Measurements from ENCODE around the gene PGAP6.
"Not testable (repeated sequence)": the region's sequence is repeated elsewhere in the genome, so short reads cannot be mapped to it uniquely, and the experiment has no call there.

The PGAP6 gene

GRCh38 chr16:404971-405486 is 23.3 kb upstream of the PGAP6 start:
- in situ Hi-C loops (cut with MboI; ENCODE audit: low pct_unique_long_range_greater_than_20kb, low sequenced_read_pairs) = no loop called here
- DNase-seq = no peak

GRCh38 chr16:401468-402348 is 19.9 kb upstream of the PGAP6 start, which contains the start of gene DECR2:
Gene DECR2, plus strand, starts transcription at chr16:401885. Its CDS starts 79 bp downstream, at chr16:401964.
- peak; percentile 86 for DNase-seq
- in situ Hi-C loops (cut with MboI; ENCODE audit: low pct_unique_long_range_greater_than_20kb, low sequenced_read_pairs) = no loop called here

GRCh38 chr16:400061-400591 is 18.3 kb upstream of the PGAP6 start:
- in situ Hi-C loops (cut with MboI; ENCODE audit: low pct_unique_long_range_greater_than_20kb, low sequenced_read_pairs) = no loop called here

GRCh38 chr16:399340-400019 is 17.7 kb upstream of the PGAP6 start:
- DNase-seq = no peak
- in situ Hi-C loops (cut with MboI; ENCODE audit: low pct_unique_long_range_greater_than_20kb, low sequenced_read_pairs) = no loop called here

More at GRCh38 chr16:400061-400591, 18.3 kb upstream of the PGAP6 start:
- DNase-seq = no peak

- in situ Hi-C loops (cut with MboI; ENCODE audit: low pct_unique_long_range_greater_than_20kb, low sequenced_read_pairs) = no loop called here
- DNase-seq = no peak
Observed at GRCh38 chr16:398561-399339, 17.0 kb upstream of the PGAP6 start.

- DNase-seq = no peak
- in situ Hi-C loops (cut with MboI; ENCODE audit: low pct_unique_long_range_greater_than_20kb, low sequenced_read_pairs) = no loop called here
Observed at GRCh38 chr16:397736-398332, 16.1 kb upstream of the PGAP6 start.

- DNase-seq = peak; percentile 21
- in situ Hi-C loops (cut with MboI; ENCODE audit: low pct_unique_long_range_greater_than_20kb, low sequenced_read_pairs) = no loop called here
Observed at GRCh38 chr16:397135-397661, 15.4 kb upstream of the PGAP6 start, which contains the start of gene NME4. Gene NME4, plus strand, starts transcription at chr16:397199. Its CDS starts 24 bp downstream, at chr16:397223.

GRCh38 chr16:396605-397004 is 14.8 kb upstream of the PGAP6 start:
- in situ Hi-C loops (cut with MboI; ENCODE audit: low pct_unique_long_range_greater_than_20kb, low sequenced_read_pairs) = no loop called here
- peak; percentile 64 for DNase-seq

- DNase-seq = no peak
- in situ Hi-C loops (cut with MboI; ENCODE audit: low pct_unique_long_range_greater_than_20kb, low sequenced_read_pairs) = no loop called here
Observed at GRCh38 chr16:396199-396598, 14.4 kb upstream of the PGAP6 start.

GRCh38 chr16:392450-393030 is 10.8 kb upstream of the PGAP6 start:
- DNase-seq = no peak
- in situ Hi-C loops (cut with MboI; ENCODE audit: low pct_unique_long_range_greater_than_20kb, low sequenced_read_pairs) = no loop called here

GRCh38 chr16:391885-392335 is 10.1 kb upstream of the PGAP6 start:
- DNase-seq = peak; percentile 89
- in situ Hi-C loops (cut with MboI; ENCODE audit: low pct_unique_long_range_greater_than_20kb, low sequenced_read_pairs) = no loop called here

GRCh38 chr16:389352-389751 is 7.6 kb upstream of the PGAP6 start:
- DNase-seq = no peak

GRCh38 chr16:387761-388666 is 6.2 kb upstream of the PGAP6 start:
- in situ Hi-C loops (cut with MboI; ENCODE audit: low pct_unique_long_range_greater_than_20kb, low sequenced_read_pairs); DNase-seq: not testable (repeated sequence)

More at GRCh38 chr16:389352-389751, 7.6 kb upstream of the PGAP6 start:
- in situ Hi-C loops (cut with MboI; ENCODE audit: low pct_unique_long_range_greater_than_20kb, low sequenced_read_pairs) = no loop called here

GRCh38 chr16:386641-387156 is 4.9 kb upstream of the PGAP6 start:
- in situ Hi-C loops (cut with MboI; ENCODE audit: low pct_unique_long_range_greater_than_20kb, low sequenced_read_pairs) = no loop called here
- DNase-seq = no peak

GRCh38 chr16:383326-384051 is 1.7 kb upstream of the PGAP6 start:
- in situ Hi-C loops (cut with MboI; ENCODE audit: low pct_unique_long_range_greater_than_20kb, low sequenced_read_pairs) = no loop called here
- DNase-seq = no peak
